ENCODE results near the gene RAD1. TPM values are rescaled to one million over a fixed set of nuclear protein-coding genes. Genes with fewer than 3 reads are reported as not detected.
"Not testable (repeated sequence)": the region's sequence is repeated elsewhere in the genome, so short reads cannot be mapped to it uniquely, and the experiment has no call there.

RAD1 gene
- total RNA-seq, 4 donors from 2014 or later: 22.8 to 66.9 (median 30.2) TPM

DNA sequence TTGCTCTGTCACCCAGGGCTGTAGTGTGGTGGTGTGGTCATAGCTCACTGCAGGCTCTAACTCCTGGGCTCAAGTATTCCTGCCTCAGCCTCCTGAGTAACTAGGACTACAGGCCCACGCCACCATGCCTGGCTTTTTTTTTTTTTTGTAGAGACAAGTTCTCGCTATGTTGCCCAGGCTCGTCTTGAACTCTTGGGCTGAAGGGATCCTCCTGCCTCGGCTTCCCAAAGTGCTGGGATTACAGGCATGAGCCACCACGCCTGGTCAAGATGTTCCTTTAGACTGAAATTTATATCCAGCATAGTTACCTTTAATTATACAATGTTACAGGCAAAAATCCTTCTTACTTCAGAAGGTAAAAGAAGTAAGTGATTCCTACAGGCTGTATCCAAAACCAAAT is 12.5 kb upstream of the RAD1 start:
- H3K9me3 ChIP-seq: no peaks in the 10 kb centered on the region
- no peak for TF ChIP-seq EP300 (IDR thresholded peaks at IDR 0.05)
- no peak for TF ChIP-seq POLR2A (IDR thresholded peaks at IDR 0.05)
- TF ChIP-seq, protein P1, sequence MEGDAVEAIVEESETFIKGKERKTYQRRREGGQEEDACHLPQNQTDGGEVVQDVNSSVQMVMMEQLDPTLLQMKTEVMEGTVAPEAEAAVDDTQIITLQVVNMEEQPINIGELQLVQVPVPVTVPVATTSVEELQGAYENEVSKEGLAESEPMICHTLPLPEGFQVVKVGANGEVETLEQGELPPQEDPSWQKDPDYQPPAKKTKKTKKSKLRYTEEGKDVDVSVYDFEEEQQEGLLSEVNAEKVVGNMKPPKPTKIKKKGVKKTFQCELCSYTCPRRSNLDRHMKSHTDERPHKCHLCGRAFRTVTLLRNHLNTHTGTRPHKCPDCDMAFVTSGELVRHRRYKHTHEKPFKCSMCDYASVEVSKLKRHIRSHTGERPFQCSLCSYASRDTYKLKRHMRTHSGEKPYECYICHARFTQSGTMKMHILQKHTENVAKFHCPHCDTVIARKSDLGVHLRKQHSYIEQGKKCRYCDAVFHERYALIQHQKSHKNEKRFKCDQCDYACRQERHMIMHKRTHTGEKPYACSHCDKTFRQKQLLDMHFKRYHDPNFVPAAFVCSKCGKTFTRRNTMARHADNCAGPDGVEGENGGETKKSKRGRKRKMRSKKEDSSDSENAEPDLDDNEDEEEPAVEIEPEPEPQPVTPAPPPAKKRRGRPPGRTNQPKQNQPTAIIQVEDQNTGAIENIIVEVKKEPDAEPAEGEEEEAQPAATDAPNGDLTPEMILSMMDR (IDR thresholded peaks at IDR 0.05): no peak
- TF ChIP-seq POLR2AphosphoS5 (IDR thresholded peaks at IDR 0.05): no peak

DNA sequence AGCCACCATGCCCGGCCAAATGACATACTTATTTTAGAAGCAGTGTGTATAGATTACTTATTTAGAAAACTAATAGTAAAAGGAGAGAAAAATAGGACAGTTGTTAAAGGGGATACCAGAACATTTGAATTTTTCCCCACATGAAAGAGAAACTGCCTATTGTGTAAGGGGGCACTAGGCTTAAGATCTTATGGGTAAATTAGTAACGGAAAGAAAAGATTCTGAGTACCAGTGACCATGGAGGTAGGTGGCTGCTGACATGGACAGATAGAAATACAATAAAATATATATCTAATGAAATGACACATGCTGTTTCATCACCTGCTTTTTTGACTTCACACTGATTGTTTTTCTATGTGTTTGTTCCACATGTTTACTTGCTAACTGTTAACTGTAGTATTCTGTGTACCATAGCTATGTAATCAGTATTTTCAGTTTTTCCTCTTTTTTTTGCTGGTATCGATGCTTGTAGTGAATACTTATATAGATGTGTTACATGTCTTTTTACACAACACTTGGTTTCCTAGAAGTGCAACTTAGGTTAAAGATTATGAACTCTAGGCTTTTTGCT is 11.1 kb upstream of the RAD1 start:
- TF ChIP-seq POLR2AphosphoS5 (IDR thresholded peaks at IDR 0.05) (no peak), EP300 (IDR thresholded peaks at IDR 0.05) (no peak), POLR2A (IDR thresholded peaks at IDR 0.05) (no peak)
- TF ChIP-seq, protein P1 (IDR thresholded peaks at IDR 0.05): no peak
- peaks cover 0 to 55% of the 10 kb centered on the region in 2 donors for H3K36me3 ChIP-seq

More for the DNA sequence above, 12.5 kb upstream of the RAD1 start:
- no peaks in the 10 kb centered on the region for H3K27me3 ChIP-seq
- H3K36me3 ChIP-seq: peaks cover 0 to 41% of the 10 kb centered on the region in 2 donors
- H3K4me3 ChIP-seq: no peak overlapping the region
- no peak overlapping the region for H3K27ac ChIP-seq
- no peak for ATAC-seq
- 71 to 89% methylated on average over 4 to 5 of the region's 5 CpGs for WGBS, 2 donors (ENCODE audit: low coverage in 1 of 2)
- H3K4me1 ChIP-seq: peaks cover 8 to 45% (median 9%) of the 10 kb centered on the region in 3 donors

DNA sequence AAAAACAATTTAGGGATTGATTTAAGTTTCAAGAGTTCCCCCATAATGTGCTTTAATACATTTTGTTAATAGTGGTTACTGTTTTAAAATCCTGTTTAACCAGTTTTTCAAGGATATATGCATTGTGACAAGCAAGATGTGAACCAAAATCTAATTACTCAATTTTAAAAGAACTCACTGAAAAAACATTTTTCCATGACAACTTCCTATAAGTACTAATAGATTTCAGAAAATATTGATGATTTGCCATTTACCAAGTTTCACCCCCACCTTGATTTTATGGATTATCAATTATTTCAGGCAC is 9.1 kb upstream of the RAD1 start:
- Histone ChIP-seq H3K36me3 (peaks cover 0 to 75% of the 10 kb centered on the region in 2 donors), H3K9me3 (no peaks in the 10 kb centered on the region), H3K27ac (peak overlapping the region in 1 of 4 donors; percentile 13), H3K27me3 (no peaks in the 10 kb centered on the region), H3K4me1 (peaks cover 0 to 22% (median 0%) of the 10 kb centered on the region in 3 donors), H3K4me3 (no peak overlapping the region)
- TF ChIP-seq POLR2AphosphoS5 (IDR thresholded peaks at IDR 0.05): no peak
- TF ChIP-seq, protein P1 (IDR thresholded peaks at IDR 0.05): no peak
- TF ChIP-seq POLR2A (IDR thresholded peaks at IDR 0.05): no peak
- TF ChIP-seq EP300 (IDR thresholded peaks at IDR 0.05): no peak
- ATAC-seq: no peak

More for the DNA sequence above, 11.1 kb upstream of the RAD1 start:
- H3K4me3 ChIP-seq: no peak overlapping the region
- no peak for ATAC-seq
- H3K4me1 ChIP-seq: peaks cover 7 to 33% (median 8%) of the 10 kb centered on the region in 3 donors
- 90 to 95% methylated on average over 2 of the region's 3 CpGs for WGBS, 2 donors (ENCODE audit: low coverage in 1 of 2)
- H3K27ac ChIP-seq: no peak overlapping the region
- H3K9me3 ChIP-seq: no peaks in the 10 kb centered on the region
- H3K27me3 ChIP-seq: no peaks in the 10 kb centered on the region

DNA sequence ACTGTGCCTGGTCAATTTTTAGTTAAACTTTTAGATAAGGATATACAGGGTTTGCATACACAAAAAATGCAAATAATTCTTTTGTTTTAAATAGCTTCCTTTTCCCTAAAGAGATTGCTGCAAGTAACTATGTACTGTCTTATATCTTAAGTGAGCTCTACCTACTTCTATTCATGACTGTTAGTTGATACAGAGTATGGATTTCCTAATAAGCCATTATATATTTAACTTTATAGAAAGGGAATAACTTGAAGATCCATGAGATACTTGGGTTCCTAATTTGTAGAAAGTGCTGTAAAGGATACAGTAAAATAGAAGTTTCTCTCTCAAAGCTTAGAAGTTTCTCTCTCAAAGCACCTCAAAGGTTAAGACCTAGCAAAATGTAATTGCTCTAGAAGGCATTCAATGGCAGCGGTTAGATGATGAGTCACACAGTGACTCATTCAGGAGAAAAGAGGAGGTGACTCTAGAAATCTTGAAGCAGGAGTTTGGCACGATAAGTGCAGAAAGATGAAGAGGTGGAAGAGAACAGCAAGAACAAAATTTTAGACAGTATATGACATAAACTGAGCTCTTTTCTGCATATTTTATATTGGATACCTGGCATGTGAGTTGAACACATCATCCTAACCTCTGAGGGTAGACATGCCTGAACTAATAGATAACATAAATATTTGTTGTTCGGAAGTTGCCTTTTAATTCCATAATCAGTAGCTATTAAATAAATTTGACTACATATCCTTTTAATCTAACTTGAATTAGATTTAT is 8.6 kb upstream of the RAD1 start:
- Histone ChIP-seq H3K4me1 (peaks cover 0 to 21% (median 0%) of the 10 kb centered on the region in 3 donors), H3K36me3 (peaks cover 0 to 80% of the 10 kb centered on the region in 2 donors), H3K27me3 (no peaks in the 10 kb centered on the region), H3K27ac (peak overlapping the region in 2 of 4 donors; percentile 13 to 65), H3K9me3 (no peaks in the 10 kb centered on the region), H3K4me3 (no peak overlapping the region)
- 29 to 36% methylated on average over 3 of the region's 3 CpGs for whole genome bisulfite sequencing, 2 donors (ENCODE audit: low coverage in 1 of 2)
- ATAC-seq: no peak
- no peak for TF ChIP-seq EP300 (IDR thresholded peaks at IDR 0.05)
- TF ChIP-seq POLR2AphosphoS5 (IDR thresholded peaks at IDR 0.05): peak; percentile 64

DNA sequence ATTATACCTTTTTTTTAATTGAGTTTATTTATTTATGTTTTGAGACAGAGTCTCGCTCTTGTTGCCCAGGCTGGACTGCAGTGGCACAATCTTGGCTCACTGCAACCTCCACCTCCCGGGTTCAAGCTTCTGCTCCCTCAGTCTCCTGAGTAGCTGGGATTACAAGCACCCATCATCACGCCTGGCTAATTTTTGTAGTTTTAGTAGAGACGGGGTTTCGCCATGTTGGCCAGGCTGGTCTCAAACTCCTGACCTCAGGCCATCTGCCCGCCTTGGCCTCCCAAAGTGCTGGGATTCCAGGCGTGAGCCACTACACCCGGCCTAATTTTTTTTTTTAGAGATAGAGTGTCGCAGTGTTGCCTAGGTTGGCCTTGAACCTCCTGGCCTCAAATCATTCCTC is 8.0 kb upstream of the RAD1 start:
- H3K4me1 ChIP-seq: peaks cover 0 to 15% (median 0%) of the 10 kb centered on the region in 3 donors
- ATAC-seq, H3K9me3 ChIP-seq, H3K4me3 ChIP-seq, H3K27me3 ChIP-seq: not testable (repeated sequence)
- 94 to 96% methylated on average over 5 to 9 of the region's 9 CpGs for WGBS, 2 donors (ENCODE audit: low coverage in 1 of 2)
- peaks cover 0 to 85% of the 10 kb centered on the region in 2 donors for H3K36me3 ChIP-seq
- H3K27ac ChIP-seq: peak overlapping the region in 2 of 4 donors; percentile 13 to 65

DNA sequence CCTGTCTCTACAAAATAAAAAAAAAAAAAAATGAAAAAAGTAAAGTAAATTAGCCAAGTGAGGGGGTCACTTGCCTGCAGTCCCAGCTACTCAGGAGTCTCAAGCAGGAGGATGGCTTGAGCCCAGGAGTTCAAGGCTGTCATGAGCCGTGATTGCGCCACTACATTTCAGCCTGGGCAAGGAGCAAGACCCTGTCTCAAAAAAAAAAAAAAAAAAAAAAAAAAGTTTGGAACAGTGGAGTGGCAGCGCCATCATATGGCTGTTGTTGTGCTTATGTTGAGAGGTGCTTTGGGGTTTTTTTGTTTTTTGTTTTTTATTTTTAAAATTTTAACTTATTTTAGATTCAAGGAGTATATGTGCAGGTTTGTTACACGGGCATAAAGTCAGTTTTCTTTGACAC is 3.8 kb upstream of the RAD1 start:
- no peak overlapping the region for H3K4me3 ChIP-seq
- no peaks in the 10 kb centered on the region for H3K9me3 ChIP-seq
- H3K27ac ChIP-seq: no peak overlapping the region
- 72 to 82% methylated on average over 2 to 4 of the region's 4 CpGs for WGBS, 2 donors (ENCODE audit: low coverage in 1 of 2)
- TF ChIP-seq POLR2AphosphoS5 (IDR thresholded peaks at IDR 0.05) (no peak), EP300 (IDR thresholded peaks at IDR 0.05) (no peak), POLR2A (IDR thresholded peaks at IDR 0.05) (no peak)
- TF ChIP-seq, protein P1 (IDR thresholded peaks at IDR 0.05): no peak
- no peaks in the 10 kb centered on the region for H3K27me3 ChIP-seq
- H3K4me1 ChIP-seq: peaks cover 8 to 40% (median 11%) of the 10 kb centered on the region in 3 donors
- ATAC-seq: no peak
- H3K36me3 ChIP-seq: peaks cover 0 to 57% of the 10 kb centered on the region in 2 donors
